Measurements from ENCODE around the gene KLF9. TPM values are rescaled to one million over a fixed set of nuclear protein-coding genes. Genes with fewer than 3 reads are reported as not detected.

Gene KLF9
- total RNA-seq, 2 experiments from 2014 or later, result 132 to 135 TPM

- Histone ChIP-seq H3K27ac (ENCODE audit: low read depth in 1 of 2, low read length in 2 of 2) (peak overlapping the region; percentile 9 to 98), H3K9me3 (ENCODE audit: control insufficient read depth in 1 of 2, insufficient read depth in 1 of 2, low read length in 2 of 2) (no peaks in the 10 kb centered on the region), H3K36me3 (ENCODE audit: insufficient read depth, low read length) (no peaks in the 10 kb centered on the region), H3K4me3 (ENCODE audit: low read length) (no peak overlapping the region), H3K27me3 (ENCODE audit: control insufficient read depth in 1 of 2, insufficient read depth in 2 of 2, low read length in 2 of 2) (no peaks in the 10 kb centered on the region), H3K4me1 (ENCODE audit: insufficient read depth, low read length) (peaks cover 45% of the 10 kb centered on the region)
- intact Hi-C loops (cut with DNase I, micrococcal nuclease), result loop anchor here (5.0 to 10.0 kb wide), 2 partner anchors 60 to 1262 kb away; no protein-coding TSS in a partner anchor
- TF ChIP-seq CTCF (IDR thresholded peaks at IDR 0.05), result no peak
- Mint-ChIP-seq H3K27ac (peak overlapping the region; percentile 100), H3K4me3 (peak overlapping the region; percentile 97), H3K36me3 (ENCODE audit: low read depth) (peaks cover 13% of the 10 kb centered on the region), H3K4me1 (ENCODE audit: low read depth) (peaks cover 45% of the 10 kb centered on the region), H3K9me3 (no peaks in the 10 kb centered on the region), H3K27me3 (no peaks in the 10 kb centered on the region)
- POLR2A ChIA-PET, result interaction anchor here (0.6 to 5.3 kb wide), 8 partner anchors 11 to 217 kb away, joined by 3 to 76 read pairs (median 27); no protein-coding TSS in a partner anchor
- peak in 2 of 14 experiments; percentile 34 to 37 for DNase-seq
- no peak for ATAC-seq (ENCODE audit: poor library complexity)
- CTCF ChIA-PET, result interaction anchor here (1.7 to 2.2 kb wide), 2 partner anchors 12 to 17 kb away, joined by 3 to 7 read pairs; no protein-coding TSS in a partner anchor
Observed at GRCh38 chr9:70422371-70423043, 8.1 kb upstream of the KLF9 start.

GRCh38 chr9:70421272-70422180 lies 7.1 kb upstream of the KLF9 start:
- Mint-ChIP-seq H3K36me3 (ENCODE audit: low read depth) (peaks cover 13% of the 10 kb centered on the region), H3K27ac (peak overlapping the region; percentile 100), H3K27me3 (no peaks in the 10 kb centered on the region), H3K9me3 (no peaks in the 10 kb centered on the region), H3K4me1 (ENCODE audit: low read depth) (peaks cover 46% of the 10 kb centered on the region), H3K4me3 (peak overlapping the region; percentile 97)
- H3K4me3 ChIP-seq (ENCODE audit: low read length), result peak overlapping the region; percentile 70
- no peaks in the 10 kb centered on the region for H3K9me3 ChIP-seq (ENCODE audit: control insufficient read depth in 1 of 2, insufficient read depth in 1 of 2, low read length in 2 of 2)
- H3K27ac ChIP-seq (ENCODE audit: low read depth in 1 of 2, low read length in 2 of 2), result peak overlapping the region; percentile 94 to 98
- TF ChIP-seq CTCF (IDR thresholded peaks at IDR 0.05), result no peak
- H3K36me3 ChIP-seq (ENCODE audit: insufficient read depth, low read length), result no peaks in the 10 kb centered on the region
- POLR2A ChIA-PET, result interaction anchor here (0.8 to 5.3 kb wide), 19 partner anchors 10 to 181 kb away, joined by 3 to 76 read pairs (median 5); partner anchors contain the start of gene SMC5
- intact Hi-C loops (cut with DNase I, micrococcal nuclease), result loop anchor here (2.0 to 10.0 kb wide), 3 partner anchors 61 to 1263 kb away; no protein-coding TSS in a partner anchor
- H3K4me1 ChIP-seq (ENCODE audit: insufficient read depth, low read length), result peaks cover 45% of the 10 kb centered on the region
- no peak for ATAC-seq (ENCODE audit: poor library complexity)
- CTCF ChIA-PET, result interaction anchor here (1.1 to 2.2 kb wide), 3 partner anchors 11 to 48 kb away, joined by 3 to 7 read pairs (median 3); no protein-coding TSS in a partner anchor
- DNase-seq, result peak in 10 of 14 experiments; percentile 14 to 75 (median 46)
- H3K27me3 ChIP-seq (ENCODE audit: control insufficient read depth in 1 of 2, insufficient read depth in 2 of 2, low read length in 2 of 2), result no peaks in the 10 kb centered on the region
